ENCODE data around the gene ABO. TPM values are rescaled to one million over a fixed set of nuclear protein-coding genes. Genes with fewer than 3 reads are reported as not detected.
"Not testable (repeated sequence)": the region's sequence is repeated elsewhere in the genome, so short reads cannot be mapped to it uniquely, and the experiment has no call there.

The ABO gene
- total RNA-seq, 1 donor from 2014 or later = 2.5 TPM

GRCh38 chr9:133210609-133211008, 64.4 kb downstream of the ABO start:
- no peak overlapping the region for H3K4me3 ChIP-seq (ENCODE audit: low read depth, low read length)
- no peak for DNase-seq (ENCODE audit: low read depth)
- no peak for TF ChIP-seq CTCF (conservative IDR thresholded peaks at IDR 0.05; ENCODE audit: low read depth, low read length)

- TF ChIP-seq CTCF (conservative IDR thresholded peaks at IDR 0.05; ENCODE audit: low read depth, low read length) = no peak
- DNase-seq (ENCODE audit: low read depth) = no peak
- no peak overlapping the region for H3K4me3 ChIP-seq (ENCODE audit: low read depth, low read length)
These were observed 64.8 kb downstream of the ABO start for GRCh38 chr9:133210202-133210532.

- not testable (repeated sequence) for DNase-seq (ENCODE audit: low read depth); H3K4me3 ChIP-seq (ENCODE audit: low read depth, low read length)
These were observed 65.4 kb downstream of the ABO start for GRCh38 chr9:133209327-133210201.

GRCh38 chr9:133208880-133209300, 66.1 kb downstream of the ABO start, which contains the start of gene OBP2B:
Gene OBP2B, minus strand, starts transcription at chr9:133209250. Its CDS starts 51 bp downstream, at chr9:133209199.
- not testable (repeated sequence) for H3K4me3 ChIP-seq (ENCODE audit: low read depth, low read length); DNase-seq (ENCODE audit: low read depth)

DNA sequence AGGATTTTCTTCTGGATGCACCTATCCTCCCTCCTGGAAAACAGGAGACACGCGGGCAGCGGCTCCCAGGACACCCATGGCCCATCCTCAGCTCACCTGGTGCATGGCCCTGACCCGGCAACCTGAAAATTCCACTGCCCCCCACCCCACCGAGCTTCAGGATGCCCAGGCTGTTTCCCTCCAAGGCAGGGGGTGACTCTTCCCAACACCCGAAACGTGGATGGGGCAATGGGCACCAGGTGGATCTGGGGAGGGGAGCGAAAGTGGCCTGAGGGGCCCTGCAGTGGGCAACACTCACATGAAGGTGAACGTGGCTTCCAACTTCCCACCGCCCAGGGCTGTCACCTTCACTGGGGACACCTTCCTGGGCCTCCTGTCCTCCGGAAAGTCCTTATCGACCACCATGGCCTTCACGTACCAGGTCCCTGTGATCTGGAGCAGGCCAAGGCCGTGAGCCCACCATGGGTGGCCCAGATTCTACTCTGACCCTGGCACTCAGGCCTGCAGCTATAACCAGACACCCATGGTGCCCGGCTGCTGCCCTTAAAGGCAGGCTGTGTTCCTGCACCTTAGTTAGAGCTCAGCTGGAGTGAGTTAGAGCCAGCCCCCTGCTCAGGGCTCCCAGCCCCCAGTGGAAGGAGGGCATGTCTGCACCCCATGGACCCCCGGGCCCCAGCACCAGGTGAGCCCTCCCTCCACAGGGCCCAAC, 66.7 kb downstream of the ABO start:
- H3K4me3 ChIP-seq (ENCODE audit: low read depth, low read length) = not testable (repeated sequence)

GRCh38 chr9:133207540-133208170, 67.3 kb downstream of the ABO start:
- DNase-seq (ENCODE audit: low read depth) = no peak
- no peak overlapping the region for H3K4me3 ChIP-seq (ENCODE audit: low read depth, low read length)
- no peak for TF ChIP-seq CTCF (conservative IDR thresholded peaks at IDR 0.05; ENCODE audit: low read depth, low read length)

More for the DNA sequence above, 66.7 kb downstream of the ABO start:
- not testable (repeated sequence) for DNase-seq (ENCODE audit: low read depth)

- no peak for DNase-seq (ENCODE audit: low read depth)
- TF ChIP-seq CTCF (conservative IDR thresholded peaks at IDR 0.05; ENCODE audit: low read depth, low read length) = no peak
- H3K4me3 ChIP-seq (ENCODE audit: low read depth, low read length) = no peak overlapping the region
These were observed 67.9 kb downstream of the ABO start for GRCh38 chr9:133207021-133207531.

Measured in epithelial cell of proximal tubule (primary cell).